ENCODE results near the gene FAM72C.
"Not testable (repeated sequence)": the region's sequence is repeated elsewhere in the genome, so short reads cannot be mapped to it uniquely, and the experiment has no call there.

- TF ChIP-seq, protein P1, sequence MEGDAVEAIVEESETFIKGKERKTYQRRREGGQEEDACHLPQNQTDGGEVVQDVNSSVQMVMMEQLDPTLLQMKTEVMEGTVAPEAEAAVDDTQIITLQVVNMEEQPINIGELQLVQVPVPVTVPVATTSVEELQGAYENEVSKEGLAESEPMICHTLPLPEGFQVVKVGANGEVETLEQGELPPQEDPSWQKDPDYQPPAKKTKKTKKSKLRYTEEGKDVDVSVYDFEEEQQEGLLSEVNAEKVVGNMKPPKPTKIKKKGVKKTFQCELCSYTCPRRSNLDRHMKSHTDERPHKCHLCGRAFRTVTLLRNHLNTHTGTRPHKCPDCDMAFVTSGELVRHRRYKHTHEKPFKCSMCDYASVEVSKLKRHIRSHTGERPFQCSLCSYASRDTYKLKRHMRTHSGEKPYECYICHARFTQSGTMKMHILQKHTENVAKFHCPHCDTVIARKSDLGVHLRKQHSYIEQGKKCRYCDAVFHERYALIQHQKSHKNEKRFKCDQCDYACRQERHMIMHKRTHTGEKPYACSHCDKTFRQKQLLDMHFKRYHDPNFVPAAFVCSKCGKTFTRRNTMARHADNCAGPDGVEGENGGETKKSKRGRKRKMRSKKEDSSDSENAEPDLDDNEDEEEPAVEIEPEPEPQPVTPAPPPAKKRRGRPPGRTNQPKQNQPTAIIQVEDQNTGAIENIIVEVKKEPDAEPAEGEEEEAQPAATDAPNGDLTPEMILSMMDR (IDR thresholded peaks at IDR 0.05) = not testable (repeated sequence)
- TF ChIP-seq POLR2A (IDR thresholded peaks at IDR 0.05) = not testable (repeated sequence)
Observed at GRCh38 chr1:143974416-143974815, 2.6 kb upstream of the FAM72C start.

Measured in uterus (tissue), 2 donors.